NCI-H460 (cell line): ENCODE results near the gene LIM2. TPM values are rescaled to one million over a fixed set of nuclear protein-coding genes. Genes with fewer than 3 reads are reported as not detected.
A peak's percentile ranks its signal among the peaks of the same experiment; 100 is the strongest.
"Not testable (repeated sequence)": the region's sequence is repeated elsewhere in the genome, so short reads cannot be mapped to it uniquely, and the experiment has no call there.

Experiments used
- DNase-seq: peaks from one replicate; pipeline ENCODE4 v3.0.0-alpha.2; 2016; ENCODE audit warnings: low read depth; ENCODE audit errors: extremely low read depth
- polyA plus RNA-seq: library from polyadenylated mRNA; depleted of rRNA; stranded (reverse); fragments of >200 nt; gene quantifications from 2 replicates; pipeline ENCODE4 v1.2.3, GENCODE V29; 2014; cell fraction: nucleus; rRNA removed
- total RNA-seq: library from RNA; depleted of rRNA; stranded (reverse); fragments of >200 nt; shearing (Covaris generic); gene quantifications from 2 replicates; pipeline ENCODE4 v1.2.3, GENCODE V29; 2014; rRNA removed

LIM2 gene
- not detected in 2 replicates for total RNA-seq
- polyA plus RNA-seq: not detected in 2 replicates

DNA sequence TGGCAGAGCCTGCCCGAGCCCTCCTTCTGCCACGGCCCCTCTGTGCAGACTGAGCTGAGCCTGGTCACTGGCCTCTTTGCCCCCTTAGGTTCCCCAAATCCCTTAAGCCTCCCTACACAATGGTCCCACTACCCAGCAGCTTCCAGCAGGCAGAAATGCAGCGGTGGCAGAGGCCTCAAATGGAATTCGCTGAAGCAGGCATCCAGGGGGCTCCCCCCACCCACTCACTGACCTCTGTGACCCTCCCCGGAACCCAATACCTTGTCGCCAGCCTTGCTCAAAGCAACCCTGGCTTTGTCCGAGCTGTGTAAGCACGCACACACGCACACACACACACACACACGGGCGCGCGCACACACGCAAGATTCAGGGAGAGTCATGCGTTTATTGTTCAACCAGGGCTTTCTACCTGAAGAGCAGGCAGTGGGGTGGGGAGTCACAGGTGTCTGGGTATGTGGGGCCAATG, at the start of gene LIM2:
Gene LIM2 (minus strand): TSS at position 51 of the 466 bp plus-strand sequence. CDS start 531 bp downstream, outside the sequence.
- DNase-seq: no peak

DNA sequence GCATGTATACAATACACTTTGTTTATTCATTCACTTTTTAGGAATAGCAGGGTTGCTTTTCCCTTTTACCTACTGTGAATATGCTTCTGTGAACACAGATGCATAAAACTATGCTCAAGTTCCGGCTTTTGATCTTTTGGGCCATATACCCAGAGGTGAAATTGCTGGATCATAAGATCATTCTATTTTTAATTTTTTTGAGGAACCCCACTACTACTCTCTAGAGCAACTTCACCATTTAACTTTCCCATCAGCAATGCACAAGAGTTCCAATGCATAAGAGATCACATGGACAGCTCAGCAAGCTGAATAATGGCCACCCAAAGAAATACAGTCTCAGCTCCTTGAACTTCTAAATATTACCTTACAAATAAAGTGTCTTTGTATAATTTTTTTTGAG, 46.7 kb upstream of the LIM2 start:
- no peak for DNase-seq

DNA sequence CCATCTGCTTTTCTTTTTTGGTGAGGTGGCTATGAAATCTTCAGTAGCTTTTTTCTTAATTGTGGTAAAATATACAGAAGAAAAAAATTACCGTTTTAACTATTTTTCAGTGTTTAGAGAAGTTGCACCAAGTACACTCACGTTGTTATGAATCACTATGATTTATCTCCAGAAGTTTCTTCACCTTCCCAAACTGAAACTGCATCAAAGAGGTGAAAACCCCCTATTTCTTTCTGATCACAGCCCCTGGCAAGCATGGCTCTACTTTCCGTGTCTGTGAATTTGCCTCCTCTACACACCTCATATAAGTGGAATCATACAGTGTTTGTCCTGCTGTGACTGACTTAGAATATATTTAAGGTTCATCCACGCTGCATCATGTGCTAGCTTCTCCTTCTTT, 45.3 kb upstream of the LIM2 start:
- no peak for DNase-seq

DNA sequence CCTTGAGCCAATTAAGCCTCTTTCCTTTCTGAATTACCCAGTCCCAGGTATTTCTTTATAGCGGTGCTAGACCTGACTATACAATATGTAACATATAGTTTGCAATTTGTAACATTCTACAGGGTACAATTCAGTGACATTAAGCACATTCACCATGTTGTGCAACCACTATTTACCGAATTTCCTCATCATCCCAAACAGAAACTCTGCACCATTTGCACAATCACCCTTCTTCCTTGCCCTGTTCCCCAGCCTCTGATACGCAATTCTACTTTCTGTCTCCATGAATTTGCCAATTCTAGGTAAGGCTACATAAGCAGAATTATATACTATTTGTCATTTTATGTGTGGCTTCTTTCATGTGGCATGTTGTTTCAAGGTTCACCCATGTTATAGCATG, 43.4 kb upstream of the LIM2 start:
- no peak for DNase-seq

DNA sequence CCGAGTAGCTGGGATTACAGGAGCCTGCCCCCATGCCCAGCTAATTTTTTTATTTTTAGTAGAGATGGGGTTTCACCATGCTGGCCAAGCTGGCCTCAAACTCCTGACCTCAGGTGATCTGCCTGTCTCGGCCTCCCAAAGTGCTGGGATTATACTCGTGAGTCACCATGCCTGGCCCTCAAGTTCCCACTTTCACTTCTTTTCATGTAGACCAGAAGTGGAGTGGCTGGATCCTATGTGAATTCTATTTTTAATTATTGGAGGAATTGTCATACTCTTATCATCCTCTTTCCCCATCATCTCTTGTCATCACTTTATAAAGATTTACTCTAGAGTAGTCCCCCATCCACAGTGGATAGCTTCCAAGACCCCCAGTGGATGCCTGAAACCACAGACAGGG, 42.4 kb upstream of the LIM2 start:
- DNase-seq: no peak

DNA sequence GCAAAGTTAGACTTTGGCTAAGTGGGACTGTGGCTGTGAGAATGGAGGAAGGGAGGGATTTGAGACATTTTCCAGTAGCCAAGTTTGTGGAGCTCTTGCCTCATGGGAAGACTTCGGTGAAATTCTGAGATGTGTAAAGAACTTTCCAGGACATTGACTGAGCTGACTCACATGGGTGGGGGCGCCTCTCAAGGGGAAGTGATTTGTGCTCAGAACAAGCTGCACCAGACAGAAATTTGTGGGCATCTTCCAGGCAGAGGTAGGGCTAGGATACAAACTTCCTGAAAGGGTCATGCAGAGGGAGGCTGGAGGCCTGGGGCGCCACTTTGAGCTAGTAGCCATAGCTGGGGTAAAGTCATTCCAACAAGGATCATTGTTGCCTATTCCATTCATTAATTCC, 39.4 kb upstream of the LIM2 start:
- no peak for DNase-seq

GRCh38 chr19:51422053-51422448, 34.3 kb upstream of the LIM2 start:
- peak; percentile 73 for DNase-seq

DNA sequence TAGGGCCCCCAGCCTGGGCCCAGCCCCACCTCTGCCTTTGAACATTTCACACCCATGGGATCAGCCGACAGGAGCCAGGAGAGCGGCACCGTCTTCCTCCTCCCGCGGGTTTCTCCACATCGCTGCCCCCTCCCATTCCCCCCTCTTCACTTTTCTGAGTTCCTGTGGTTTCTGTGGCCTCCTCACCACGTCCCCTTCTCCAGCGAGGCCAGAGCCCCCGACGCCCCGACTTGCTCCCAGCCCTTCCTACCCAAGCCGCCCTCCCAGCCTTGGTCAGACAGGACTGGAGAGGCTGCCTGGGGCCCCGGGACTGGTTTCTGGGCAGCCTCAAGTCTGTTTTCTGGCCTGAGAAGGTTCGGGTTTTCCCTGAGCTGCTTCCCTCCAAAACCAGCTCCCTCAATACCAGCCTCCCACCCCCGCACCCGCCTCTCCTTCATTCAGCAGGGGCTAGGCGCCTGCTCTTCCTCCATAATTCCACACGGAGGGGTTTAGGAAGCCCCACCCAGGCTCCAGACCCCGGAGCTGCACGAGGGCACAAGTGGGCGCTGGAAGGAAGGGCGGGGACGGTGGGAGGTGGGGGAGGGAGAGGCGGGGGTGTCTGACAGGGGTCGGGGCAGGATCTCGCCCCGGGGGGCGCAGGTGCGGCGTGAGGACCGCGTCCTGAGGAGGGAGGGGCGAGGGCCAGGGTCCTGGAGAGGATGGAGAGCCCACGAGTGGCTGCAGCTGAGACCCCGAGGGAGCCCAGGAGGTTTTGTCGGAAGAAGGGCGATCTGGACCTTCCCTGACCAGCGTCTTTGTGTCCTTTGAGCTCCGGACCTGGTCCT, 33.7 kb upstream of the LIM2 start:
- no peak for DNase-seq

GRCh38 chr19:51420511-51420910, 32.7 kb upstream of the LIM2 start:
- not testable (repeated sequence) for DNase-seq

DNA sequence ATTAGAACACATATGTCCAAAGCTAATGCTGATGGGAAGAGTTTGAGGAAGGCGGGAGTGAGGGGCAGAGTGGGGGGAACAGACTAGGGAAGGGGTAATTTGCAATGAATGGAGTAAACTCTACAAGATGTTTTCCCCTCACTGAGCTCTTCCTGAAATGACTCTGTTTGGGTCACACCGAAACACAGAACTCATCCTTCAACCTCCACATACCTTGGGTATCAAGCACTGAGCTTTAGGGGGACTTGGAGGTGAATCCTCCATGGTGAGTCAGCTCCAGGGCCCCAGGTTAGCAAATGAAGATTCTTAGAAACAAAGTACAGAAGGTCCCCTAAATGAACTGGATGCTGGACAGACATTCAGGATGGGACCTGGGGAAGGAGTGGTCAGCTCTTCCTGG, 30.9 kb upstream of the LIM2 start:
- no peak for DNase-seq

- DNase-seq: no peak
Measured at GRCh38 chr19:51417810-51418157, 30.0 kb upstream of the LIM2 start.

DNA sequence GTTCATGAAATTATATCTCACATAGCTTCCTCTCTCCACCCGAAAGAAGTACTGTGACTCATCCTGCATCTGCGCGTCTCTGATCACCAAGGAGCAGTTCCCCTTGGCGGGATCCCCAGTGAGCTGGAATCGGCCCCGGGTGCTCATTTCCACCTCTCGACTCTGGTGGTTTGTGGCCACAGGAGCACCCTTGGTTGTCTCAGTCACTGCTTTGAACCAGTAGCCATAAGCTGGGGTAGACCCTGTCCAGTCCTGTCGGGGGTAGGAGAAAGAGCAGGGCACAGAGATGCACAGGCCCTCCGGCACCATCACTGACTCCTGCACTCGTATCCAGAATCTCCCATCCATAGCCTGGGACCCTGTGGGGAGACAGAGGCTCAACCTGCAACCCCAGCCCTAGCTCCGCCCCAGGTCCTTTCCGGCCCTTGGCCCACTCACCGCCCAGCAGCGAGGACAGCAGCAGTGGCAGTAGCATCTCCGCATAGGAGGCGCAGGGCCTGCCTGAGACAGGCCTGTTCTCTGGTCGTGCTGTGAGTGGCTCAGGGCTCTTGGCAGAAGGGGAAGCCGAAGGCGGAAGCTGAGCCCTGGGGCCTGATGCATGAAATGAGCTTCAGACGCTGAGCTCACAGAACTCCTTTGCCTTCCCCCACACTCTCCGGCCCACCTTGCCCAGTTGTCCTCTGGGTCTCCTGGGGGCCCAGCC, 29.5 kb upstream of the LIM2 start, which contains the start of gene SIGLEC10:
Gene SIGLEC10 (minus strand): TSS at position 536 of the 703 bp plus-strand sequence. CDS start 61 bp downstream, at position 475.
- DNase-seq: no peak

DNA sequence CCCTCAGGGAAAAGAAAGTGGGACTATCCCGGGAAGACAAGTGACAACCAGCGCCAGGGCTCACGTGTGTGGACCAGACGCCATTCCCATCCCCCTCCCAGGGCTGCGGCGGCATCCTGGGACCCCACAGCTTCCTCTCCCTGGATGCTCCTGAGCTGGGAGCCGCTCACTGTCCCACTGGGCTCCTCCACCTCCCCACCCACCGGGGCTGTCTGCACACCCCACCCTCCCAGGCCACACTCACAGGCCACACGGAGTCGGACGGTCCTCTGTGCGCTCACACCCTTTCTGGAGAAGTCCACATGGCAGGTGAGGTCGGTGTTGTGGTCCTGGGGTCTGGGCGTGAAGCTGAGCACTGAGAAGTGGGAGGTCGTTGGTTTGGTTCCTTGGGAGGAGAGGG, 28.6 kb upstream of the LIM2 start:
- not testable (repeated sequence) for DNase-seq

DNA sequence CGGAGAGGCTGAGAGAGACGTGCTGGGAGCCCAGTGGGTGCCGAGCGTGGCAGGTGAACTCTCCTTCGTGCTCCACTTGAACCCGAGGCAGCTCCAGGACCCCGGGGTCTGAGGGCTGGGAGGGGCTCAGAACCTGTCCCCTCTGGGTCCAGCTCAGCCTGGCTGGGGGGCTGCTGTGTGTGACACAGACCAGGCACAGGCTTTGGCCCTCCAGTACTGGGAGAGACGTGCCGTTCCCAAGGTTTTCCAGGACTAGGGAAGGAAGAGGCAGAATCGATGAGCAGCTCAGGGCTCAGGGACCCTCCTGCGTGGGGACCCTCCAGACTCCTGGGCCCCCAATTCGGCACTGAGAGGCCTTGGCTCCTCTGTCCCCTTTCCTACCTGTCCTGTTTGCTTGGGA, 27.4 kb upstream of the LIM2 start:
- no peak for DNase-seq

- no peak for DNase-seq
Measured at GRCh38 chr19:51410950-51411748, 23.4 kb upstream of the LIM2 start.

- peak; percentile 30 for DNase-seq
Measured at GRCh38 chr19:51407511-51408131, 19.8 kb upstream of the LIM2 start.

GRCh38 chr19:51402117-51402516, 14.3 kb upstream of the LIM2 start:
- DNase-seq: no peak

DNA sequence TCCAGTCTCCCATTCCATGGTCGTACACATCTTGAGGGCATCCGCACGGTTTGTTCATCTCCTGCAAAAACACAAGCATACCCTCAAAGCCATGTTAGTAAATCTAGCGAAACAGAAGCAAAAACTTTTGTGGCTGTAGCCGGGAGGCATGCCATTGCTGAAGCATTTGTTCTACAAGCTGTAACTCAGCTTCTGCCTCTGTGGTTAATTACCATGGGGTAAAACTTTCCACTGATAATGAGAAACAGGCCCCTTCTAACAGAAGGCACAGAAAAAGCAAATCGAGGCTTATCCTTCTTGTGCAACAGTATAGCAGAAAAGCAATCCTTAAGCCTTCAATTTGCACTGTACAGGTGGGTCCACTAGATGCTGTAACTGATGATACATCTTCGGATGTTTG, 12.2 kb upstream of the LIM2 start:
- not testable (repeated sequence) for DNase-seq

DNA sequence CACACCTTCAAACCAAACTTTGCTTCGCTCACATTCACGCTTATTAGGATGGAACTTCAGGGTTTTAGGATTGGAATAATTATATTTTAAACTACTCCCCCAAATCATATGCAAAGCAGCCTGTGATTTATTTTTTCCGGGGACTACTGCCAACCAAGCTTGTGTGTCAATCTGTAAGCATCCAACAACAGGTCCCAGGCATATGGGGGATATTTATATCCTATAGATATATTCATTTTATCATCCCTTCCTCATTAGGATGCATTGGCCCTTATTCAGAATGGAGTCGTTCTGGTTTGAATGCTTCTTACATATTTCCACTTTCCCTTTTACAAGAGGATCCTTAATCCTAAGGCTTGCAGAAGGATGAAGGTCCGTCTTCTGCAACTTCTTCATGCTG, 11.5 kb upstream of the LIM2 start:
- no peak for DNase-seq

DNA sequence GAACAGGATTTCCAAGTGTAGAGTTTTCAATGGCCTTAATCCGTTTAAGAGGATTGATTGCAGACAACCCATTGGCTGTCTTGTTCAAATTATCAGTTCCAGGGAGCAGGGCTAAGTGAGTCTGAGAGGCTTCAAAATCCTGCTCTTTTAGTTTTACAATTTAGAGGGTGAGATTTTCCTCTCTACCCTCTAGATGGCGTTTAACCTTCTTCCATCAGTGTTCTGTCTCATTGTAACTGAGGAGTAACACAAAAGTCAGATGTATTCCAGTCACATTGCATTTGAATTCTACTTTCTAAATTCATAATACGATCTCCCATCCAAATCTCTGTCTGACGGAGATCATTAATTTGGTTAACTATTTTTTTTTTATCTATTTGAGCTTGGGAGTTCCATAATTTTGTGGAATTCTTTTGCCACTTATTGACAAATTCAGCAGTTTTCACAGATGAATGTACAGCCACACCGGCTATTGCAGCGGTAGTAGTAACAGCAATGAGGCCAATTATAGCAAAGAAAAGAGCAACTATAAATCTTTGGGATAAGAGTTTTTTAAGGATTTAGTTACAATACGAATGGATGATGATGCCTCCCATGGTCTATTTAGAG, 10.4 kb upstream of the LIM2 start:
- no peak for DNase-seq
